Natural killer cell (primary cell): ENCODE data around the gene FSTL4. TPM values are rescaled to one million over a fixed set of nuclear protein-coding genes. Genes with fewer than 3 reads are reported as not detected.

Experiments used
- ATAC-seq, 3 donors: fragments of 150-1000 bp in 2 of 3; fragments of 200-7000 bp in 1 of 3; cut with Tn5 transposase; 1 replicate in 1 of 3; 2 replicates in 2 of 3; pipeline ENCODE4 v1.10.0; 2021; ENCODE audit warnings: mild to moderate bottlenecking in 2 of 3, moderate library complexity in 2 of 3
- DNase-seq, 2 donors: peaks; one replicate each; pipeline versions ENCODE4 v3.0.0 to v3.0.0-alpha.2; 2013 to 2021; ENCODE audit warnings: mixed read lengths in 1 of 2
- H3K27ac ChIP-seq: one replicate; pipeline ENCODE4 v1.5.1; 2013; ENCODE audit warnings: mild to moderate bottlenecking, low read length
- H3K27me3 ChIP-seq: one replicate; pipeline ENCODE4 v1.6.1; 2013; ENCODE audit warnings: low read length; ENCODE audit not compliant: control insufficient read depth, insufficient read depth
- H3K36me3 ChIP-seq: one replicate; pipeline ENCODE4 v1.6.1; 2013; ENCODE audit warnings: low read length; ENCODE audit not compliant: control insufficient read depth, insufficient read depth
- H3K4me1 ChIP-seq: one replicate; pipeline ENCODE4 v1.6.1; 2013; ENCODE audit warnings: low read length; ENCODE audit not compliant: control insufficient read depth, insufficient read depth
- H3K4me3 ChIP-seq: one replicate; pipeline ENCODE4 v1.5.1; 2013; ENCODE audit warnings: low read length
- H3K9me3 ChIP-seq: one replicate; pipeline ENCODE4 v1.6.1; 2013; ENCODE audit warnings: low read length; ENCODE audit not compliant: control insufficient read depth, insufficient read depth
- H3K27ac Mint-ChIP-seq, 2 donors: one replicate each; pipeline ENCODE4 v1.8.0; 2022; ENCODE audit warnings: mild to moderate bottlenecking in 2 of 2, mixed read lengths in 2 of 2, moderate library complexity in 1 of 2
- H3K27me3 Mint-ChIP-seq, 2 donors: one replicate each; pipeline ENCODE4 v1.8.0; 2022; ENCODE audit warnings: low read depth in 2 of 2, mixed read lengths in 2 of 2
- H3K36me3 Mint-ChIP-seq: one replicate; pipeline ENCODE4 v1.8.0; 2022; ENCODE audit warnings: mixed read lengths
- H3K4me1 Mint-ChIP-seq, 2 donors: one replicate each; pipeline ENCODE4 v1.8.0; 2022; ENCODE audit warnings: mixed read lengths in 2 of 2
- H3K4me3 Mint-ChIP-seq: one replicate; pipeline ENCODE4 v1.8.0; 2022; ENCODE audit warnings: mild to moderate bottlenecking, moderate library complexity, mixed read lengths
- H3K9me3 Mint-ChIP-seq, 2 donors: one replicate each; pipeline ENCODE4 v1.8.0; 2022; ENCODE audit warnings: mixed read lengths in 2 of 2
- CTCF ChIP-seq: fragments of 200-600 bp; IDR thresholded peaks from one replicate; pipeline ENCODE4 v1.8.0; 2022; ENCODE audit warnings: antibody characterized with exemption
- WGBS: methylation state at CpG from one replicate; pipeline ENCODE4 v1.1.7; 2013; ENCODE audit warnings: missing lambda C conversion rate; ENCODE audit not compliant: insufficient coverage; 5-methylcytosine and 5-hydroxymethylcytosine counted together
- intact Hi-C: fragments of 100-400 bp; cut with micrococcal nuclease; formaldehyde crosslinking; loops from one replicate; pipeline ENCODE4 v1.14.2; 2022
- total RNA-seq, 4 donors: library from RNA; stranded (reverse); fragments of 120-200 nt in 1 of 4; gene quantifications; one replicate each; pipeline versions ENCODE4 v1.2.3 to v1.2.4, GENCODE V29; 2013 to 2022

The FSTL4 gene
- total RNA-seq, 3 donors from 2014 or later (not counting 1 experiment from before 2014, with no cell fraction given), result 0.11 to 0.75 (median 0.55) TPM

- no peaks in the 10 kb centered on the region for H3K27me3 ChIP-seq
- intact Hi-C loops, result no loop called here
- ATAC-seq, result no peak
Observed at GRCh38 chr5:133423011-133423617, 189.2 kb downstream of the FSTL4 start.

DNA sequence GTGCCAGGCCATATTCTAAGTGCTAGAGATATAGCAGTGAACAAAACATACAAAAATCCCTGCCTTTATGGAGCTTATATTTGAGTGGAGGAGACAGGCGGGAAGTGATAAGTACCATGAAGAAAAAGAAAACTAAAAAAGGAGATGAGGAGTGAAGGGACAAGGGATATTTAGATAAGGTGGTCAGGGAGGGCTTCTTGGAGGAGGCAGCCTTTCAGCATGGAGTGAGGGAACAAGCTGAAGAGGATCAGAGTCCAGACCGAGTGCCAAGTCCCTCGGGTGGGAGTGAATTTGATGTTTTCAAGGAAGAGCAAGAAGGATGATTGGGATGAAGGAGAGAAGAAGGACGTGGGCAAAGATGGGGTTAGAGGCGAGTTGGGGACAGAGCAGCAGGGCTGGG lies 190.5 kb downstream of the FSTL4 start:
- WGBS, result 80% methylated on average over 5 of the region's 5 CpGs
- Mint-ChIP-seq H3K27ac (no peak overlapping the region), H3K4me3 (no peak overlapping the region), H3K4me1 (peaks cover 6 to 9% of the 10 kb centered on the region in 2 donors), H3K9me3 (no peaks in the 10 kb centered on the region), H3K27me3 (peaks cover 8 to 37% of the 10 kb centered on the region in 2 donors), H3K36me3 (no peaks in the 10 kb centered on the region)
- no peak for TF ChIP-seq CTCF
- Histone ChIP-seq H3K27ac (no peak overlapping the region), H3K27me3 (no peaks in the 10 kb centered on the region), H3K4me3 (no peak overlapping the region), H3K36me3 (no peaks in the 10 kb centered on the region), H3K9me3 (no peaks in the 10 kb centered on the region), H3K4me1 (peaks cover 5% of the 10 kb centered on the region)
- intact Hi-C loops, result no loop called here
- ATAC-seq, result no peak
- DNase-seq, result no peak

More at GRCh38 chr5:133423011-133423617, 189.2 kb downstream of the FSTL4 start:
- no peak for DNase-seq
- Histone ChIP-seq H3K9me3 (no peaks in the 10 kb centered on the region), H3K27ac (no peak overlapping the region), H3K4me1 (peaks cover 5% of the 10 kb centered on the region), H3K4me3 (no peak overlapping the region), H3K36me3 (no peaks in the 10 kb centered on the region)
- no peak for TF ChIP-seq CTCF
- Mint-ChIP-seq H3K9me3 (no peaks in the 10 kb centered on the region), H3K27ac (no peak overlapping the region), H3K36me3 (no peaks in the 10 kb centered on the region), H3K4me1 (peaks cover 6 to 9% of the 10 kb centered on the region in 2 donors), H3K27me3 (peaks cover 10 to 26% of the 10 kb centered on the region in 2 donors), H3K4me3 (no peak overlapping the region)
- 87% methylated on average over 14 of the region's 14 CpGs for WGBS

- H3K4me3 Mint-ChIP-seq, result no peak overlapping the region
- ATAC-seq (no peak), DNase-seq (no peak)
- TF ChIP-seq CTCF, result no peak
- H3K4me1 Mint-ChIP-seq, result peaks cover 6 to 9% of the 10 kb centered on the region in 2 donors
- no peak overlapping the region for H3K4me3 ChIP-seq
- 64% methylated on average over 8 of the region's 8 CpGs for WGBS
- peaks cover 8 to 42% of the 10 kb centered on the region in 2 donors for H3K27me3 Mint-ChIP-seq
- H3K27ac ChIP-seq, result no peak overlapping the region
- no peaks in the 10 kb centered on the region for H3K9me3 ChIP-seq
- no peaks in the 10 kb centered on the region for H3K36me3 ChIP-seq
- H3K4me1 ChIP-seq, result peaks cover 5% of the 10 kb centered on the region
- no peaks in the 10 kb centered on the region for H3K36me3 Mint-ChIP-seq
- no peak overlapping the region for H3K27ac Mint-ChIP-seq
- H3K9me3 Mint-ChIP-seq, result no peaks in the 10 kb centered on the region
- no peaks in the 10 kb centered on the region for H3K27me3 ChIP-seq
- intact Hi-C loops, result no loop called here
Observed at GRCh38 chr5:133421394-133421793, 190.9 kb downstream of the FSTL4 start.
